DOHH2 (cell line): ENCODE measurements around the gene ECI2.

Source experiments
- H3F3A ChIP-seq: fragments of 200-600 bp; sonication (generic), shearing (Covaris generic); 2 replicates; pipeline ENCODE4 v1.6.0; 2016; ENCODE audit warnings: antibody characterized with exemption, mild to moderate bottlenecking; ENCODE audit not compliant: control insufficient read depth, insufficient read depth
- H3K27ac ChIP-seq: fragments of 200-600 bp; sonication (generic); 2 replicates; pipeline ENCODE4 v1.5.1; 2014; ENCODE audit warnings: low read depth, mild to moderate bottlenecking, low read length, moderate library complexity
- H3K27me3 ChIP-seq: fragments of 200-600 bp; sonication (generic); 2 replicates; pipeline ENCODE4 v1.6.1; 2014; ENCODE audit warnings: mild to moderate bottlenecking, low read length, mixed read lengths; ENCODE audit not compliant: control insufficient read depth
- H3K36me3 ChIP-seq: fragments of 200-600 bp; sonication (generic); 2 replicates; pipeline ENCODE4 v1.6.1; 2014; ENCODE audit warnings: mild to moderate bottlenecking, low read length, moderate library complexity, mixed read lengths; ENCODE audit not compliant: control insufficient read depth
- H3K4me1 ChIP-seq: fragments of 200-600 bp; sonication (generic); 2 replicates; pipeline ENCODE4 v1.6.1; 2014; ENCODE audit warnings: mild to moderate bottlenecking, low read length, mixed read lengths; ENCODE audit not compliant: control insufficient read depth
- H3K4me2 ChIP-seq: fragments of 200-600 bp; sonication (generic); 2 replicates; pipeline ENCODE4 v1.6.0; 2014; ENCODE audit warnings: mild to moderate bottlenecking, low read length, moderate library complexity
- H3K4me3 ChIP-seq: fragments of 200-600 bp; sonication (generic); 2 replicates; pipeline ENCODE4 v1.5.1; 2014; ENCODE audit warnings: mild to moderate bottlenecking, low read length, mixed read lengths
- H3K79me2 ChIP-seq: fragments of 200-600 bp; sonication (generic); 2 replicates; pipeline ENCODE4 v1.6.1; 2014; ENCODE audit warnings: mild to moderate bottlenecking, low read length, mixed read lengths; ENCODE audit not compliant: control insufficient read depth
- H3K9me2 ChIP-seq: fragments of 200-600 bp; sonication (generic); replicated peaks from 2 replicates; pipeline ENCODE4 v1.6.1; 2014; ENCODE audit warnings: mild to moderate bottlenecking, low read length, mixed read lengths; ENCODE audit not compliant: control insufficient read depth
- H3K9me3 ChIP-seq: fragments of 200-600 bp; sonication (generic); 2 replicates; pipeline ENCODE4 v1.6.1; 2014; ENCODE audit warnings: antibody characterized with exemption, low read length, mixed read lengths; ENCODE audit not compliant: control insufficient read depth, insufficient read depth
- H4K20me1 ChIP-seq: fragments of 200-600 bp; sonication (generic); 2 replicates; pipeline ENCODE4 v1.6.0; 2014; ENCODE audit warnings: low read depth, mild to moderate bottlenecking, antibody characterized with exemption, low read length, moderate library complexity; ENCODE audit not compliant: control insufficient read depth, insufficient read depth
- CTCF ChIP-seq: fragments of 200-600 bp; sonication (generic); IDR thresholded peaks from one replicate; pipeline ENCODE4 v1.5.1; 2014; ENCODE audit warnings: antibody characterized with exemption, mild to moderate bottlenecking, low read depth, low read length; ENCODE audit not compliant: poor library complexity, severe bottlenecking
- EZH2phosphoT487 ChIP-seq: fragments of 200-600 bp; sonication (generic); IDR thresholded peaks from 2 replicates; pipeline ENCODE4 v1.6.1; 2017; ENCODE audit warnings: borderline replicate concordance, mild to moderate bottlenecking, antibody characterized with exemption, low read length, moderate library complexity, mixed read lengths

Gene ECI2

DNA sequence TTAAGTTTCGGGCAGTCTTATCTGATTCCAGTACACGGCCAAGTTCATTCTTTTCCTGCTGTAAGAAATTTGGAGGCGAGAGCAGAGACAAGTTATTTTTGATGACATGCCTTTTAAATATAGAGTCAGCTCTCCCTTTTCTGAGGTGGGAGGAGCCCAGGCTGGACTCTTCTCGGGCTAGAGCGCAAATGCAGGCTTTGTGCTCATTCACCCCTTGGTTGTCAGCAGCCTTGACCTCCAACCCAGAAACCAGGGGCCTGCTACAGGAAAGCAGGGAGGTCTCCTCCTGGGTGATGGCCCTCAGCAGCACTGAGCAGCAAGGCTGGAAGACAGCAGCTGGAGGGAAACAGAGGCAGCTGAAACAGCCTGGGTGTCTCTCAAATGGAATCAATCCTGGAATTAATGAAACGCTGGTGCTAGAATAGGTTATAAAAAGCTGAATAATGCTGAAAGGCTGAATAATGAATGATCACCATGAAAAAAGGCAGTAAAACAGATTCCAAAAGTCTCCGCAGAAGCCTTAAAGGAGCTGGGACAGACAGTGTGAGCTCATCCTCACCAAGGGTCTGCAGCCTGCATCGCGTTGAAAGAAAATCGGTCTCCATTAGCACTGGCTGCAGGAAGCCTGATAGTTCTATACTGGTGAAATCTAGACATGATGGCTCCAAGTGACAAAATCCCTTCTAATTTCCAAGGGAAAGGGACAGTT is 28.2 kb upstream of the ECI2 start:
- Histone ChIP-seq H3K9me3 (no peaks in the 10 kb centered on the region), H3K4me3 (no peak overlapping the region), H3K27me3 (peaks cover 3% of the 10 kb centered on the region; the same call in 1 of the 2 replicates), H3K27ac (no peak overlapping the region), H3K4me1 (no peaks in the 10 kb centered on the region), H3F3A (no peaks in the 10 kb centered on the region), H4K20me1 (no peaks in the 10 kb centered on the region), H3K4me2 (no peak overlapping the region), H3K79me2 (no peaks in the 10 kb centered on the region), H3K36me3 (no peaks in the 10 kb centered on the region), H3K9me2 (no peaks in the 10 kb centered on the region)
- TF ChIP-seq EZH2phosphoT487 (no peak), CTCF (no peak)

GRCh38 chr6:4162370-4162769 is 27.0 kb upstream of the ECI2 start:
- Histone ChIP-seq H3K36me3 (no peaks in the 10 kb centered on the region), H3K27ac (no peak overlapping the region), H3K9me2 (no peaks in the 10 kb centered on the region), H3K4me1 (no peaks in the 10 kb centered on the region), H3K79me2 (no peaks in the 10 kb centered on the region), H3F3A (no peaks in the 10 kb centered on the region), H4K20me1 (no peaks in the 10 kb centered on the region), H3K27me3 (peaks cover 3% of the 10 kb centered on the region; the same call in 1 of the 2 replicates), H3K4me2 (no peak overlapping the region), H3K4me3 (no peak overlapping the region), H3K9me3 (no peaks in the 10 kb centered on the region)
- no peak for TF ChIP-seq CTCF
- no peak for TF ChIP-seq EZH2phosphoT487

DNA sequence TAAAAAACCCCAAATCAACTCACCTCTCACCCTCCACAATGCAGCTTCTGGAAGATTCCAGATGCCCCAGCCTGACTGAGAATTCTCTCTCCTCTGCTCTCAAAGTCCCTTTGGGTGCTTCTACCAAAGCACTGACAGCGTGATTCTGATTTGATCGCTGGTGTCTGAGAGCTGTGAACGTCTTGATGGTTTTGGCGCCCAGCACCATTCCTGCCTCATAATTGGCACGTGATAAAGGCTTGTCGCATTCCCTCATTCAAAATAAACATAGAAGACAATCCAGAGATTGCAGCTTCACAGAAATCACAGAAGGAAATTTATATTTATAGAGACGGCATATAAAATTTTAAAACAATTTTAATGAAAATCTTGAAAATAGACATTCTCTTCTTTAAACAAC is 24.1 kb upstream of the ECI2 start:
- no peaks in the 10 kb centered on the region for H3F3A ChIP-seq
- no peaks in the 10 kb centered on the region for H3K9me3 ChIP-seq
- no peaks in the 10 kb centered on the region for H4K20me1 ChIP-seq
- H3K9me2 ChIP-seq, result no peaks in the 10 kb centered on the region
- H3K4me3 ChIP-seq, result no peak overlapping the region
- H3K4me2 ChIP-seq, result no peak overlapping the region
- H3K27ac ChIP-seq, result no peak overlapping the region
- H3K36me3 ChIP-seq, result no peaks in the 10 kb centered on the region
- H3K4me1 ChIP-seq, result peaks cover 7% of the 10 kb centered on the region
- peaks cover 3% of the 10 kb centered on the region; the same call in 1 of the 2 replicates for H3K27me3 ChIP-seq
- TF ChIP-seq EZH2phosphoT487 (no peak), CTCF (no peak)
- H3K79me2 ChIP-seq, result no peaks in the 10 kb centered on the region

DNA sequence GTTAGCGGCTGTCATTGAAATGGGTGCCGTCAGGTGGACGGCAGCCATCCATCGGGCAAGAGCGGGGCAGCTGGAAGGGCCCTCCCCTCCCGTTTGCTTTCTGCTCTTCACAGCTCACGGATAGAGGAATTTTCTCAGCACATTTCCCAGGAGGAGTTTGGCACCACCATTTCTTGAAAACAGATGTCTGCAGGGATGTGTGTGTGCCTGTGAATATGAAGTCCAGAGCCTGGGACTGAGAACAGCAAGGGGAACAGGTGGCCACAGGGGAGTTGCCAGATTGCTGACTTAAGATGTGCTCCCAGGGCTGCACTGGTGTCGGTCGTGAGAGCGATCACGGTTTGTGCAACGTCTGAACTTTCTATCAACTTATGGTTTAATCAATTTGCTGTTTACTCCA is 22.1 kb upstream of the ECI2 start:
- Histone ChIP-seq H3K27me3 (peaks cover 3% of the 10 kb centered on the region; the same call in 1 of the 2 replicates), H3K4me2 (no peak overlapping the region), H3K9me2 (no peaks in the 10 kb centered on the region), H3K4me3 (no peak overlapping the region), H4K20me1 (no peaks in the 10 kb centered on the region), H3K79me2 (no peaks in the 10 kb centered on the region), H3K9me3 (no peaks in the 10 kb centered on the region), H3K36me3 (no peaks in the 10 kb centered on the region), H3K27ac (no peak overlapping the region), H3K4me1 (peaks cover 24% of the 10 kb centered on the region), H3F3A (no peaks in the 10 kb centered on the region)
- TF ChIP-seq EZH2phosphoT487, result no peak
- no peak for TF ChIP-seq CTCF
